ENCODE measurements around the gene ARMC8.

ARMC8 gene

DNA sequence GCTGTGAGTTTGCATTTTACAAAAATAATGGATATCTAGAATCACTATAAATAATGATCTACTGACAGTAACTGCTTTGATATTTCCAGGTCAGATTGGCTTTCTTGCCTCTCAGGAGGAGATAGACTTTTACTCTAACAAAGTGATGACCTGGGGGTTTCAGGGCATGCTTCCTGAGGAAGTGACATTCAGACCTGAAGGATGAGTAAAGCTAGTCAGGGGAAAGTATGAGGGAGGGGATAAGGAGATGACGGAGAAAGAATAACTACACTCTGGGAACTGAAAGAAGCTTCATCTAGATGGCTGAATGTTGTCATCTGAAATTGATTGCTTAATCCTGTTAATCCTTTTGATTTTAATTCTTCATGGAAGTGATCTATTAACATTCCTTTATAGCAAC, 32.2 kb downstream of the ARMC8 start:
- Histone ChIP-seq H3K9ac (no peak overlapping the region), H3K4me3 (no peak overlapping the region), H3K9me3 (no peaks in the 10 kb centered on the region), H4K20me1 (peaks cover 74% of the 10 kb centered on the region), H3K36me3 (peaks cover 32% of the 10 kb centered on the region), H3K27me3 (no peaks in the 10 kb centered on the region), H3K4me2 (no peak overlapping the region), H3K27ac (no peak overlapping the region), H3K4me1 (peaks cover 24% of the 10 kb centered on the region)
- no peak for TF ChIP-seq Cebpa-rat (IDR thresholded peaks at IDR 0.05)

DNA sequence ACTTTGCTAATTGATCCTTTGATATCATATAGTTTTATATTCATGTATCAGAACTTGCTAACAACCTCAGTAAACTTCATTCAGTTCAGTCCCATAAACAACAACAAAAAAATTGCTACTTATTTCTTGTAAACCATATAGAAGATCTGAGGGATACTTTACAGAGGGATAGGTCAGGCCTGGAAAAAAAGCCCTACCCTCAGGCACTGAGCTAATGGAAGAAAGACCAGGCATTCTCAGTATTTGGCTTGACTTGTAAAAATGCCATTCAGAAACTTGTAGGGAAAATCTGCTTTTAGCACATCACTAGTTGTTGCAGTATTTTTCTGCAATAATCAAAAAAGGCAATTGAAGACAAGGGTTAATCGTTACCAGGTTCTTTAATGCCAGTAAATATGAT, 33.1 kb downstream of the ARMC8 start:
- H3K4me3 ChIP-seq: no peak overlapping the region
- no peak overlapping the region for H3K27ac ChIP-seq
- H3K9me3 ChIP-seq: no peaks in the 10 kb centered on the region
- peaks cover 24% of the 10 kb centered on the region for H3K4me1 ChIP-seq
- no peaks in the 10 kb centered on the region for H3K27me3 ChIP-seq
- H4K20me1 ChIP-seq: peaks cover 64% of the 10 kb centered on the region
- no peak overlapping the region for H3K9ac ChIP-seq
- no peak for TF ChIP-seq Cebpa-rat (IDR thresholded peaks at IDR 0.05)
- no peak overlapping the region for H3K4me2 ChIP-seq
- H3K36me3 ChIP-seq: peaks cover 34% of the 10 kb centered on the region

GRCh38 chr3:138220788-138221187, 33.7 kb downstream of the ARMC8 start:
- no peak for TF ChIP-seq Cebpa-rat (IDR thresholded peaks at IDR 0.05)
- H3K4me1 ChIP-seq: peaks cover 24% of the 10 kb centered on the region
- no peak overlapping the region for H3K4me2 ChIP-seq
- no peaks in the 10 kb centered on the region for H3K27me3 ChIP-seq
- no peak overlapping the region for H3K27ac ChIP-seq
- peaks cover 63% of the 10 kb centered on the region for H4K20me1 ChIP-seq
- H3K36me3 ChIP-seq: peaks cover 38% of the 10 kb centered on the region
- no peak overlapping the region for H3K4me3 ChIP-seq
- H3K9me3 ChIP-seq: no peaks in the 10 kb centered on the region
- H3K9ac ChIP-seq: no peak overlapping the region

DNA sequence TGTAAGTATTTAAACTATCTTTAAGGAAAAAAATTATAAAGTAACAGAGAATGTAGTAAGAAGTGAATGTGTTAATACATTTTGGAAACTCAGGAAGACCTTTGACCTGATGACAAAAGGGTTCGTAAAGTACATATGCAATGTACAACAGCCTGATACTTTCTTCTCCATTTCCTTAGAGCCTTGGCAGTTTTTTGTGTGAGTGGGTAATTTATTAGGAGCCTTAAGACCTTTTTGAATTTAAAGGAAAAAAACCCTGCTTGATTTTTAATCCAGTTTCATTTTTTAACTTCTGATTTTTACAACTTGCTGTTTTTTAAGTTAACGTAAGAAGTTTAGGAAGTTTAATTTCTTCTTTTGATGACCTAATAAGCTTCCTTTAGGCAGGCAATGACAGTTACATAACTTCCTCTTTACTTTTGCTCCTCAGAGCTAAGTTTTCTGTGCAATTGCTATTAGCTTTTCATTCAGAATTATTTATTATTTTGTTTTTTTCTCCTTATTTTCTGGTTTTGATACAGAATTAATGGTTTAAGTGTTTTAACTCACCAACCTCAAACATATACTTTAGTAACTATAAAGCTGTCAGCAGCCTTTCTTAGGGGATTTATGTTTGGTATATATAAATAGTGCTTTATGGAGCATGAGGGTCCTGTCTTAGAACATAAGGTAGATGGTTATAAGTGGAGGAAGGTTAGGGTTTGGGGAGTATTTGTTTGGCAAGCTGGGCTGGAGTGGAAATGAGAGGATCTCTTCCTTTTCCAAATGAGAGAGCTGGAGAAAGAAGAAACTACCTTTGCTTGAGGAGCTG, 35.2 kb downstream of the ARMC8 start:
- no peak for TF ChIP-seq Cebpa-rat (IDR thresholded peaks at IDR 0.05)
- no peaks in the 10 kb centered on the region for H3K9me3 ChIP-seq
- no peaks in the 10 kb centered on the region for H3K27me3 ChIP-seq
- no peak overlapping the region for H3K4me2 ChIP-seq
- no peak overlapping the region for H3K4me3 ChIP-seq
- H3K27ac ChIP-seq: no peak overlapping the region
- no peak overlapping the region for H3K9ac ChIP-seq
- H3K36me3 ChIP-seq: peaks cover 52% of the 10 kb centered on the region
- H3K4me1 ChIP-seq: peaks cover 24% of the 10 kb centered on the region
- H4K20me1 ChIP-seq: peaks cover 56% of the 10 kb centered on the region

DNA sequence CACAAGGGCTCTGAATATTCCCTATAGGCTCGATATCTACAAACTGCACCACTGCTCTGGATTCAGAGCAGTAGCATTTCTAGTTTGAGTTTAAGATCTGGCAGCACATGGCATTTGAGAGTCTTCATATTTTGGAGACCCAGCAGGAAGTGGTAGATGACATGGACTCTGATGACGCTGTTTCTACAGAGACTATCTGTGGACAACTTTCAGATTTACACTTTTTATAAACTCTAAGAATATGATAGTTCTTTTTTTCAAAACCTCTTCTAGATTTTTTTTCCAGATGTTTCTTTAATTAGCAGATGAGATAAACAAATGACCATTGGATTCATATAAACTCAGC, 35.8 kb downstream of the ARMC8 start:
- H3K4me3 ChIP-seq: no peak overlapping the region
- no peaks in the 10 kb centered on the region for H3K27me3 ChIP-seq
- H3K36me3 ChIP-seq: peaks cover 58% of the 10 kb centered on the region
- no peak overlapping the region for H3K9ac ChIP-seq
- no peaks in the 10 kb centered on the region for H3K9me3 ChIP-seq
- H3K4me1 ChIP-seq: peaks cover 24% of the 10 kb centered on the region
- TF ChIP-seq Cebpa-rat (IDR thresholded peaks at IDR 0.05): no peak
- peaks cover 56% of the 10 kb centered on the region for H4K20me1 ChIP-seq
- no peak overlapping the region for H3K4me2 ChIP-seq
- H3K27ac ChIP-seq: no peak overlapping the region

GRCh38 chr3:138227650-138228049, 40.5 kb downstream of the ARMC8 start:
- no peak overlapping the region for H3K4me2 ChIP-seq
- H3K9ac ChIP-seq: no peak overlapping the region
- H3K36me3 ChIP-seq: peaks cover 93% of the 10 kb centered on the region
- H3K4me1 ChIP-seq: peaks cover 2% of the 10 kb centered on the region; the same call in 1 of the 2 replicates
- H3K27ac ChIP-seq: no peak overlapping the region
- H3K9me3 ChIP-seq: no peaks in the 10 kb centered on the region
- no peak overlapping the region for H3K4me3 ChIP-seq
- H4K20me1 ChIP-seq: peaks cover 12% of the 10 kb centered on the region; the same call in 1 of the 2 replicates
- no peak for TF ChIP-seq Cebpa-rat (IDR thresholded peaks at IDR 0.05)
- H3K27me3 ChIP-seq: no peaks in the 10 kb centered on the region

- 0 out of 2 replicates have a peak, but pooled peaks cover 8% of the 10 kb centered on the region for H4K20me1 ChIP-seq
- H3K9me3 ChIP-seq: no peaks in the 10 kb centered on the region
- no peaks in the 10 kb centered on the region for H3K27me3 ChIP-seq
- peaks cover 88% of the 10 kb centered on the region for H3K36me3 ChIP-seq
- H3K4me3 ChIP-seq: no peak overlapping the region
- no peak overlapping the region for H3K4me2 ChIP-seq
- H3K4me1 ChIP-seq: no peaks in the 10 kb centered on the region
- H3K27ac ChIP-seq: no peak overlapping the region
- H3K9ac ChIP-seq: no peak overlapping the region
- no peak for TF ChIP-seq Cebpa-rat (IDR thresholded peaks at IDR 0.05)
These were observed 43.4 kb downstream of the ARMC8 start for GRCh38 chr3:138230525-138230924.

GRCh38 chr3:138232705-138233364, 45.7 kb downstream of the ARMC8 start:
- no peaks in the 10 kb centered on the region for H3K9me3 ChIP-seq
- no peak overlapping the region for H3K4me2 ChIP-seq
- no peaks in the 10 kb centered on the region for H3K4me1 ChIP-seq
- no peak overlapping the region for H3K27ac ChIP-seq
- H3K36me3 ChIP-seq: peaks cover 87% of the 10 kb centered on the region
- no peak overlapping the region for H3K4me3 ChIP-seq
- H4K20me1 ChIP-seq: 0 out of 2 replicates have a peak, but pooled peaks cover 4% of the 10 kb centered on the region
- no peak overlapping the region for H3K9ac ChIP-seq
- TF ChIP-seq Cebpa-rat (IDR thresholded peaks at IDR 0.05): no peak
- H3K27me3 ChIP-seq: no peaks in the 10 kb centered on the region

- no peak overlapping the region for H3K4me3 ChIP-seq
- H3K4me1 ChIP-seq: no peaks in the 10 kb centered on the region
- H3K27me3 ChIP-seq: no peaks in the 10 kb centered on the region
- TF ChIP-seq Cebpa-rat (IDR thresholded peaks at IDR 0.05): no peak
- H3K4me2 ChIP-seq: no peak overlapping the region
- H4K20me1 ChIP-seq: no peaks in the 10 kb centered on the region
- H3K27ac ChIP-seq: no peak overlapping the region
- H3K9ac ChIP-seq: no peak overlapping the region
- no peaks in the 10 kb centered on the region for H3K9me3 ChIP-seq
- peaks cover 80% of the 10 kb centered on the region for H3K36me3 ChIP-seq
These were observed 47.5 kb downstream of the ARMC8 start for GRCh38 chr3:138234401-138235179.

- no peaks in the 10 kb centered on the region for H3K27me3 ChIP-seq
These were observed 51.6 kb downstream of the ARMC8 start for GRCh38 chr3:138238711-138239110.

More at GRCh38 chr3:138238711-138239110, 51.6 kb downstream of the ARMC8 start:
- Histone ChIP-seq H3K27ac (no peak overlapping the region), H3K4me3 (no peak overlapping the region), H3K36me3 (peaks cover 68% of the 10 kb centered on the region), H4K20me1 (no peaks in the 10 kb centered on the region), H3K4me1 (no peaks in the 10 kb centered on the region), H3K9me3 (no peaks in the 10 kb centered on the region), H3K9ac (no peak overlapping the region), H3K4me2 (no peak overlapping the region)
- no peak for TF ChIP-seq Cebpa-rat (IDR thresholded peaks at IDR 0.05)

Data from BLaER1 (cell line).